GM23338 (cell line): ENCODE data around the gene SCIN. TPM values are rescaled to one million over a fixed set of nuclear protein-coding genes. Genes with fewer than 3 reads are reported as not detected.

Experiments
- ATAC-seq: fragments of 200-7000 bp; cut with Tn5 transposase; 3 replicates; pipeline ENCODE4 v1.9.1; 2020
- DNase-seq: peaks from one replicate; pipeline ENCODE4 v3.0.0-alpha.2; 2015; ENCODE audit warnings: low spot score
- H2AFZ ChIP-seq: fragments of 200-600 bp; sonication (generic); 2 replicates; pipeline ENCODE4 v1.8.0; 2016; ENCODE audit warnings: antibody characterized with exemption, mild to moderate bottlenecking, moderate library complexity
- H3F3A ChIP-seq: fragments of 200-600 bp; sonication (generic); replicated peaks from 2 replicates; pipeline ENCODE4 v1.8.0; 2017; ENCODE audit warnings: antibody characterized with exemption, mixed run types, low read depth
- H3K27ac ChIP-seq: fragments of 200-600 bp; sonication (generic); 2 replicates; pipeline ENCODE4 v1.6.1; 2016; ENCODE audit warnings: low read depth
- H3K27me3 ChIP-seq: fragments of 200-600 bp; sonication (generic); 2 replicates; pipeline ENCODE4 v1.8.0; 2016; ENCODE audit warnings: mild to moderate bottlenecking, mixed run types, moderate library complexity; ENCODE audit not compliant: insufficient read depth
- H3K36me3 ChIP-seq: fragments of 200-600 bp; sonication (generic); 2 replicates; pipeline ENCODE4 v1.8.0; 2016; ENCODE audit warnings: mild to moderate bottlenecking; ENCODE audit not compliant: insufficient read depth
- H3K4me1 ChIP-seq: fragments of 200-600 bp; sonication (generic); 2 replicates; pipeline ENCODE4 v1.8.0; 2016; ENCODE audit warnings: mild to moderate bottlenecking, moderate library complexity; ENCODE audit not compliant: insufficient read depth
- H3K4me2 ChIP-seq: fragments of 200-600 bp; sonication (generic); 2 replicates; pipeline ENCODE4 v1.7.1; 2017; ENCODE audit warnings: mixed run types
- H3K4me3 ChIP-seq: fragments of 200-600 bp; sonication (generic); 2 replicates; pipeline ENCODE4 v1.6.1; 2016; ENCODE audit warnings: mixed run types
- H3K79me2 ChIP-seq: fragments of 200-600 bp; sonication (generic); replicated peaks from 2 replicates; pipeline ENCODE4 v1.8.0; 2017; ENCODE audit warnings: mild to moderate bottlenecking; ENCODE audit not compliant: insufficient read depth
- H3K9me2 ChIP-seq: fragments of 200-600 bp; sonication (generic); 2 replicates; pipeline ENCODE4 v1.8.0; 2017; ENCODE audit not compliant: insufficient read depth
- H4K20me1 ChIP-seq: fragments of 200-600 bp; sonication (generic); replicated peaks from 2 replicates; pipeline ENCODE4 v1.8.0; 2017; ENCODE audit warnings: mild to moderate bottlenecking; ENCODE audit not compliant: insufficient read depth
- H3K27ac Mint-ChIP-seq: 2 replicates; pipeline ENCODE4 v1.8.0; 2020; ENCODE audit warnings: inconsistent platforms, mild to moderate bottlenecking, moderate library complexity, mixed read lengths
- H3K27me3 Mint-ChIP-seq: 3 replicates; pipeline ENCODE4 v1.8.0; 2022; ENCODE audit warnings: low read depth, mild to moderate bottlenecking, moderate library complexity, mixed read lengths, inconsistent platforms; ENCODE audit not compliant: insufficient read depth, poor library complexity
- H3K36me3 Mint-ChIP-seq: 3 replicates; pipeline ENCODE4 v1.8.0; 2021; ENCODE audit warnings: low read depth, mild to moderate bottlenecking, inconsistent platforms, moderate library complexity, mixed read lengths
- H3K4me1 Mint-ChIP-seq: 3 replicates; pipeline ENCODE4 v1.8.0; 2020; ENCODE audit warnings: mild to moderate bottlenecking, inconsistent platforms, mixed read lengths
- H3K4me3 Mint-ChIP-seq: 3 replicates; pipeline ENCODE4 v1.8.0; 2021; ENCODE audit warnings: moderate library complexity, mild to moderate bottlenecking, inconsistent platforms, mixed read lengths
- H3K9me3 Mint-ChIP-seq: 3 replicates; pipeline ENCODE4 v1.8.0; 2020; ENCODE audit warnings: moderate library complexity, mild to moderate bottlenecking, inconsistent platforms, mixed read lengths
- CREB1 ChIP-seq: fragments of 250-450 bp; sonication (Bioruptor Pico); IDR thresholded peaks from 2 replicates; pipeline ENCODE4 v1.5.0; 2020; ENCODE audit warnings: low read depth, mild to moderate bottlenecking, moderate library complexity
- ETS1 ChIP-seq: IDR thresholded peaks from 2 replicates; pipeline ENCODE4 v1.6.1; 2016; ENCODE audit warnings: antibody characterized with exemption
- EZH2phosphoT487 ChIP-seq: fragments of 200-600 bp; sonication (generic); IDR thresholded peaks from one replicate; pipeline ENCODE4 v1.8.1; 2018; ENCODE audit warnings: antibody characterized with exemption; ENCODE audit not compliant: unreplicated experiment
- JUNB ChIP-seq: IDR thresholded peaks from one replicate; pipeline ENCODE4 v1.6.1; 2016; ENCODE audit warnings: antibody characterized with exemption; ENCODE audit not compliant: unreplicated experiment
- NANOG ChIP-seq: IDR thresholded peaks from 2 replicates; pipeline ENCODE4 v1.6.1; 2016; ENCODE audit warnings: antibody characterized with exemption, borderline replicate concordance
- POLR2AphosphoS5 ChIP-seq: IDR thresholded peaks from 2 replicates; pipeline ENCODE4 v1.6.1; 2016; ENCODE audit warnings: antibody characterized with exemption, low read depth
- STAT1 ChIP-seq: IDR thresholded peaks from one replicate; pipeline ENCODE4 v1.6.1; 2016; ENCODE audit warnings: antibody characterized with exemption; ENCODE audit not compliant: unreplicated experiment
- ZNF114 ChIP-seq: fragments of 250-450 bp; sonication (Bioruptor Pico); IDR thresholded peaks from 2 replicates; pipeline ENCODE4 v1.5.0; 2020; ENCODE audit warnings: mild to moderate bottlenecking, moderate library complexity
- ZNF462 ChIP-seq: fragments of 250-450 bp; sonication (Bioruptor Pico); IDR thresholded peaks from 2 replicates; pipeline ENCODE4 v1.5.0; 2020; ENCODE audit warnings: mild to moderate bottlenecking, moderate library complexity
- polyA plus RNA-seq: library from polyadenylated mRNA; unstranded; fragments of >200 nt; fragmentation: Nextera tagmentation; extraction: Ambion mirVana; gene quantifications from 2 replicates; pipeline ENCODE4 v1.2.1, GENCODE V29; 2016
- total RNA-seq: library from RNA; depleted of rRNA; stranded (reverse); fragments of >200 nt; shearing (Covaris generic); gene quantifications from 2 replicates; pipeline ENCODE4 v1.2.3, GENCODE V29; 2014

Gene SCIN
- total and polyA plus RNA-seq, 2 experiments from 2014 or later, result 0.80 to 0.92 TPM

- TF ChIP-seq ZNF462 (CRISPR knock-in tag) (no peak), EZH2phosphoT487 (no peak)
These were observed 128.8 kb downstream of the SCIN start (continued) for GRCh38 chr7:12699299-12699698.

GRCh38 chr7:12701433-12701832 lies 130.9 kb downstream of the SCIN start:
- no peaks in the 10 kb centered on the region for H3K9me2 ChIP-seq
- H3K4me3 ChIP-seq, result no peak overlapping the region
- no peak overlapping the region for H3K4me2 ChIP-seq
- H3F3A ChIP-seq, result no peaks in the 10 kb centered on the region
- Mint-ChIP-seq H3K4me3 (no peak overlapping the region), H3K27ac (no peak overlapping the region), H3K9me3 (peaks cover 20% of the 10 kb centered on the region), H3K4me1 (peaks cover under 1% of the 10 kb centered on the region; the same call in 1 of the 3 replicates), H3K27me3 (no peaks in the 10 kb centered on the region), H3K36me3 (peaks cover 30% of the 10 kb centered on the region)
- no peaks in the 10 kb centered on the region for H4K20me1 ChIP-seq
- DNase-seq, result no peak
- 0 out of 2 replicates have a peak, but pooled peaks cover 4% of the 10 kb centered on the region for H3K79me2 ChIP-seq
- H3K27ac ChIP-seq, result no peak overlapping the region
- H3K4me1 ChIP-seq, result no peaks in the 10 kb centered on the region
- H3K27me3 ChIP-seq, result no peaks in the 10 kb centered on the region
- H2AFZ ChIP-seq, result no peak overlapping the region
- no peaks in the 10 kb centered on the region for H3K36me3 ChIP-seq
- no peak for ATAC-seq
- TF ChIP-seq CREB1 (CRISPR knock-in tag) (no peak), STAT1 (no peak), ZNF114 (CRISPR knock-in tag) (no peak), EZH2phosphoT487 (no peak), POLR2AphosphoS5 (no peak), ETS1 (no peak), NANOG (no peak), ZNF462 (CRISPR knock-in tag) (no peak), JUNB (no peak)
